Measurements from ENCODE around the gene GRWD1.

Gene GRWD1

DNA sequence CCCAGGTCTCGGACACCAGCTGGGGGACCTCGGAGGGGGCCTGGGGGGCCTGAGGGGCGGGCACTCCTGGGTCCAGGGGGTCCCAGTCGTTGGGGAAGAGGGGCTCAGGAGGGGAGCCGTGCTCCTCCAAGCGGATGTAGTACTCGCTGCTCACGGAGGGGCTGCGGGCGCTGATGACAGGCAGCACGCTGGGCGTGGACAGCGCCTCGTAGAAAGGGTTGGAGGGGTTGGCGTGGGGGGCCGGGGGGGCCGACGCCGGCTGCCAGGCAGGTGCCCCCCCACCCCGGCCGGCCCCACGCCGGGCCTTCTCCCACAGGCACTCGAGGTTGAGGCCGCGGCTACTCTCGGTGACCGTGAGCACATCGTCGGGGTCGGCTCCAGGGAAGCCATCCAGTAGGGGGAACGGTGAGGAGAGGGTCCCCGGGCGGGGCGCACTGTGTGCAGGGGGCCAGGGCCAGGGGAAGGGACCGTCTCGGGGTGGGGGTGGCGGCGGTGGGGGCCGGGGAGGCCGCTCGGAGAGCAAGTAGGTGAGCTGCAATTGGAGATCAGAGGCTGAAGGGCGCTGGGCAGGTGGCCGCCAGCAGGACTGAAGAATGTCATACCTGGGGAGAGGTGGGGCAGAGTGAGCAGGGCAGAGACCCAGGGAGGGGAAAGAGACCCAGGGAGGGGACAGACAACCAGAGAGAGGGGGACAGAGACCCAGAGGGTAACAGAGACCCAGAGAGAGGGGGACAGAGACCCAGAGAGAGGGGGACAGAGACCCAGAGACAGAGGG is 53.7 kb downstream of the GRWD1 start:
- DNase-seq, result no peak

DNA sequence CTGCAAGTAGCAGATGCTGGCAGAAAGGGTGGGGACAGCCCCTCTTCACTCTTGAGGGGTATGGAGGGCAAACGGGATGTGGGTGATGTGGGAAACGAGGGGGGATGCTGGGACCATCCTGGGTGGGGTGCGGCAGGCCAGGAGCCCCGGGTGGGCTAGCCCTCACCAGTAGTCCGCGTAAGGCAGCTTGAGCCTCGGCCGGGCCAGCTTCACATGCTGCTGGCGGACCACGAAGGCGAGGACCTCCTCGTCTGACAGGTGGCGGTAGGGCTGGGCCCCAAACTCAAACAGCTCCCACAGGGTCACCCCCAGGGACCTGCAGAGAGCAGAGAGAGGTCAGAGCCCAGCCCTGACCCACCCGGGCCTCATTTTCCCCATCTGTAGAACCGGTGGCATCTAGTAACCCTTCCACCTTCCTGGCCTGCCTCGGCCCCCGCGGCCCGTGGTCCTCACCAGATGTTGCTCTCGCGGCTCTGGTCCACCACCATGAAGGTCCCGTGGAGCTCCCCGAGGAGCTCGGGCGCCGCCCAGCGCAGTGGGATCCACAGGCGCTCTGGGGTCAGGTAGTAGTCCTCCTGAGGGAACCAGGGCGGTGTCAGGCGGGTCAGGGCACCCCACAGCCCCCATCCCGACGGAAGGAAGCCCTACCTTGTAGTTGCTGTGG is 55.2 kb downstream of the GRWD1 start:
- no peak for DNase-seq

DNA sequence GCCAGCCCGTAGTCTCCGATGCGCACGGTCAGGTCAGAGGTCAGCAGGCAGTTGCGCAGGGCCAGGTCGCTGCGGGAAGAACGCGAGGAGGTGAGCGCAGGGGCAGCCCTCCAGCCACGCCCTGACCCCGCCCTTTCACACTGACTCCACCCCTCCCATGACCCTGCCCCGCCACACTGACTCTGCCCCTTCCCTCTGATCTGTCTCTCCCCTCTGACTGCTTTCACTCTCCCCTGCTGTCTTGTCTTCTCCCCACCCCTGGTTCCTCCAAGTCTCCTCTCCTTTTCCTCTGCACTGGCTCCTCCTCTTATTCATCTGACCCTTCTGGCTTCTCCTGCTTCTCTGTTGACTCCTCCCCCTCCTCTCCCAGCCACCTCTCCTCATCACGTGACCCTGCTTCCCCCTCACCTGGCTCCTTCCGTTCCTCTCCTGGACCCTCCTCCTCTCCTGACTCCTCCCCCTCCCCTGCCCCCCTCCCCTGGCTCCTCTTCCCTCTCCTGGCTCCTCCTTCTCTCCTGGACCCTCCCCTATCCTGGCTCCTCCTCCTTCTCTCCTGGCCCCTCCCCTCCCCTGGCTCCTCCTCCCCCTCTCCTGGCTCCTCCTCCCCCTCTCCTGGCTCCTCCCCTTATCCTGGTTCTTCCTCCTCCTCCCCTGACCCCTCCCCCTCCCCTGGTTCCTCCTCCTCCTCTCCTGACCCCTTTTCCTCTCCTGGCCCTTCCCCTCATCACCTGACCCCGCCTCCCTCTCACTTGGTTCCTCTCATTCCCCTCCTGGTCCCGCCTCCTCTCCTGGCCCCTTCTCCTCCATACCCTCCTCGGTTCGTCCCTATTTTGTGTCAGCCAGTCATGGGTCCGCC is 55.9 kb downstream of the GRWD1 start:
- DNase-seq, result peak; percentile 49

DNA sequence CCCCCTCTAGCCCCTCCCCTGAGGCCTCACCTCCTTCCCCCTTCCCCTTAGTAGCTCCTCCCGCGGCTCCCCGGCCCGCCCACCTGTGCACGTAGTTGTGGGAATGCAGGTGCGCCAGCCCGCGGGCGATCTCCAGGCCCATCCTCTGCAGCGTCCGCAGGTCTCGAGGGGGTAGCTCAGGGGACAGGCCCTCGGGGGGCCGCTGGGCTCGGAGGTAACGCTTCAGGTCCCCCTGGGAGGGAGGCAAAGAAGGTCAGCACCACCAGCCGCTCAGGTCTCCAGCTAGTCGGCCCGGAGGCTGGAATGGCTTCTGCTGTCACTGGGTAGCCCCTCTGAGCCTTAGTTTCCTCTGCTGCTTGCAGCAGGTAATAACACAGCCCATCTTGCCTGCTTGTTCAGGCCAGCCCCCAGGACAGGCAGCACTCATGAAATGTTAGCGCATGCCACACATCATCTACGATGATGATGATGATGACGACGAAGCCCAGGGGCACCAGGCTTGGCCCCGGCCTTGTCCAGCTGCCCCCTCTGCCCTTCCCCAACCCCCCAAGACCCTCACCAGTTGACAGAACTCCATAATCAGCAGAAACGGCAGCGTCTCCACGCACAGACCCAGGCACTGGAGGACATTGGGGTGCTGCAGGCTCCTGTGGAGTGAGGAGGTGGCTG is 56.7 kb downstream of the GRWD1 start:
- no peak for DNase-seq

DNA sequence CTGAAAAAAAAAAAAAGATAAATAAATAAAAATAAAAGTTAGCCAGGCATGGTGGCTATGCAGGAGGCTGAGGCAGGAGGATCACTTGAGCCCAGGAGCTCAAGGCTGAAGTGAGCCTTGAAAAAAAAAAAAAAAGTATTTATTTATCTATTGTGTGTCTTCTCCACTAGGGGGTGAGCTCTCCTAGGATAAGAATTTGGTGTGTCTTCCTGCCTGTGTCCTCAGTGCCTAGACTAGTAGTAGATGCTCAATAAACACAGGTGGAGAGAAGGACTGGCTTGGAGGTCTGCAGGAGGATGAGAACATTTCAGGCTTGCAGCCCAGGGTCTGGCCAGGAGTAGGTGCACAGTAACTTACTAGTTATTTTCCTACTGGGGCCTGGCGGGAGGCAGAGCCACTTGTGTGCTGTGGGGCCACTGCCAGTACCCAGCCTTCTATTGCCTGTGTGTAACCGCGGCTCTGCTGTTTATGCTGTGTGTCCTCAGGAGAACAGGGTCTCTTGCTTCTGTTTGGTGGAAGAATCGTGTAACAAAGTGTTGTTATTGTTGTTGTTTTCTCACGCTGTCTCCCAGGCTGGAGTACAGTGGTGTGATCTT is 60.5 kb downstream of the GRWD1 start:
- DNase-seq, result peak; percentile 9

All from NCI-H2227 treated with DMSO at 0.1 percent for 48 hours (cell line).